ENCODE data around the gene CDK5. TPM values are rescaled to one million over a fixed set of nuclear protein-coding genes. Genes with fewer than 3 reads are reported as not detected.
A peak's percentile ranks its signal among the peaks of the same experiment; 100 is the strongest.

Gene CDK5
- total and polyA plus RNA-seq, 2 of the 13 experiments (the other 11 are each of a cell fraction or from before 2014, with no cell fraction given), result 16.4 to 21.3 TPM

DNA sequence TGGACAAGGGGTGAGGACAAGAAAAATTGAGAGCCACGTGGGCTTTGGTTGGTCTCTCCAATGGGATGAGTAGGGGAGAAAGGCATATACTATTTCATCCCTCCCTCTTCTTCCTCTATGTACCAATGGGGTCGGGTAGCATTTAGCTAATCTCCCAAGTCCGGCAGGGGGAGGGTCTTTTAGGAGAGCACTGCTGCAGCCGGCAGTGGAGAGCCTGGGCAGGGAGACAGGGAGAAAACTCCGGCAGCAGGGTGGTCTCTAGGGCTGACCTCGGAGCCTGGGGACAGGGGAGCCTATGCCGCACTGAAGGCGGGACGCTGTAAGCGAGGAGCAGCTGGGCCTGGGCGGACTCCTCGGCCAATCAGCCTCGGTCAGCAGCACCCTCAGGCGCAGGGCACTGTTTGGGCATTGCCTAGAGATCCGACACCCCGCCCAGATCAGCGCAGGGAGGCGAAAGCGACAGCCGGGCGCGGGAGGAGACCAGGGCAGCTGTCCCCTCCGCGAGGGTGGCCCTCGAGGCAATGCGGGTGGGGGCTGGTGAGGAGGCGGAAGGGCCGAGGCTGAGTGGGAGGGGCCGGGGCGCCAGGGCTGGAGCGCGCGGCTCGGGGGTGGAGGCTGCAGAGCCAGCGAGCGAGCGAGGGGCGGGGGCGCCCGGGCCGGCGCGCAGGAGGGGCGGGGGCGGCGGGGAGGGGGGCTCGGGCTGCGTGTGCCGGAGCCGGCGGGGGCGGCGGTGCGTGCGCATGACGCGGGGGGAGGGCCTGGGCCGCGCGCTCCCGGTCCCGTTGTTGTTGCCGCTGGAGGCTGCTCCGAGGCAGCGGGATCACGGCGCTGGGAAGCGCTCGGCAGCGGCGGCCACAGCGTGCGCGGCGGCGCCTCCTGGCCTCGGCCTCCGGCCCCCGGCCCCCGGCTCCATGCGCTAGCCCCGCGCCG is 28.3 kb upstream of the CDK5 start, which contains the start of gene AGAP3 (continued):
- TF ChIP-seq, protein P1, sequence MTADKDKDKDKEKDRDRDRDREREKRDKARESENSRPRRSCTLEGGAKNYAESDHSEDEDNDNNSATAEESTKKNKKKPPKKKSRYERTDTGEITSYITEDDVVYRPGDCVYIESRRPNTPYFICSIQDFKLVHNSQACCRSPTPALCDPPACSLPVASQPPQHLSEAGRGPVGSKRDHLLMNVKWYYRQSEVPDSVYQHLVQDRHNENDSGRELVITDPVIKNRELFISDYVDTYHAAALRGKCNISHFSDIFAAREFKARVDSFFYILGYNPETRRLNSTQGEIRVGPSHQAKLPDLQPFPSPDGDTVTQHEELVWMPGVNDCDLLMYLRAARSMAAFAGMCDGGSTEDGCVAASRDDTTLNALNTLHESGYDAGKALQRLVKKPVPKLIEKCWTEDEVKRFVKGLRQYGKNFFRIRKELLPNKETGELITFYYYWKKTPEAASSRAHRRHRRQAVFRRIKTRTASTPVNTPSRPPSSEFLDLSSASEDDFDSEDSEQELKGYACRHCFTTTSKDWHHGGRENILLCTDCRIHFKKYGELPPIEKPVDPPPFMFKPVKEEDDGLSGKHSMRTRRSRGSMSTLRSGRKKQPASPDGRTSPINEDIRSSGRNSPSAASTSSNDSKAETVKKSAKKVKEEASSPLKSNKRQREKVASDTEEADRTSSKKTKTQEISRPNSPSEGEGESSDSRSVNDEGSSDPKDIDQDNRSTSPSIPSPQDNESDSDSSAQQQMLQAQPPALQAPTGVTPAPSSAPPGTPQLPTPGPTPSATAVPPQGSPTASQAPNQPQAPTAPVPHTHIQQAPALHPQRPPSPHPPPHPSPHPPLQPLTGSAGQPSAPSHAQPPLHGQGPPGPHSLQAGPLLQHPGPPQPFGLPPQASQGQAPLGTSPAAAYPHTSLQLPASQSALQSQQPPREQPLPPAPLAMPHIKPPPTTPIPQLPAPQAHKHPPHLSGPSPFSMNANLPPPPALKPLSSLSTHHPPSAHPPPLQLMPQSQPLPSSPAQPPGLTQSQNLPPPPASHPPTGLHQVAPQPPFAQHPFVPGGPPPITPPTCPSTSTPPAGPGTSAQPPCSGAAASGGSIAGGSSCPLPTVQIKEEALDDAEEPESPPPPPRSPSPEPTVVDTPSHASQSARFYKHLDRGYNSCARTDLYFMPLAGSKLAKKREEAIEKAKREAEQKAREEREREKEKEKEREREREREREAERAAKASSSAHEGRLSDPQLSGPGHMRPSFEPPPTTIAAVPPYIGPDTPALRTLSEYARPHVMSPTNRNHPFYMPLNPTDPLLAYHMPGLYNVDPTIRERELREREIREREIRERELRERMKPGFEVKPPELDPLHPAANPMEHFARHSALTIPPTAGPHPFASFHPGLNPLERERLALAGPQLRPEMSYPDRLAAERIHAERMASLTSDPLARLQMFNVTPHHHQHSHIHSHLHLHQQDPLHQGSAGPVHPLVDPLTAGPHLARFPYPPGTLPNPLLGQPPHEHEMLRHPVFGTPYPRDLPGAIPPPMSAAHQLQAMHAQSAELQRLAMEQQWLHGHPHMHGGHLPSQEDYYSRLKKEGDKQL (CRISPR knock-in tag; IDR thresholded peaks at IDR 0.05; ENCODE audit: low read depth), result no peak
- TF ChIP-seq ELF3 (CRISPR knock-in tag; IDR thresholded peaks at IDR 0.05), result peak; percentile 77
- no peak for TF ChIP-seq ZMAT3 (CRISPR knock-in tag; conservative IDR thresholded peaks at IDR 0.05)
- TF ChIP-seq NONO (IDR thresholded peaks at IDR 0.05), result no peak
- peak; percentile 83 for TF ChIP-seq NONO (CRISPR knock-in tag; conservative IDR thresholded peaks at IDR 0.05)
- TF ChIP-seq ESRRA (CRISPR knock-in tag; IDR thresholded peaks at IDR 0.05; ENCODE audit: low read depth), result 0 out of 2 replicates have a peak, but pooled peaks have one; percentile 43
- no peak for TF ChIP-seq CC2D1A (CRISPR knock-in tag; IDR thresholded peaks at IDR 0.05)
- TF ChIP-seq SKI (IDR thresholded peaks at IDR 0.05; ENCODE audit: partially characterized antibody), result peak; percentile 10
- no peak; the same call in 1 of the 2 replicates for TF ChIP-seq CBX5 (CRISPR knock-in tag; IDR thresholded peaks at IDR 0.05; ENCODE audit: borderline replicate concordance)
- TF ChIP-seq PCBP2 (optimal IDR thresholded peaks at IDR 0.05; ENCODE audit: low read depth, low read length, poor library complexity, severe bottlenecking), result no peak
- TF ChIP-seq, protein P2, sequence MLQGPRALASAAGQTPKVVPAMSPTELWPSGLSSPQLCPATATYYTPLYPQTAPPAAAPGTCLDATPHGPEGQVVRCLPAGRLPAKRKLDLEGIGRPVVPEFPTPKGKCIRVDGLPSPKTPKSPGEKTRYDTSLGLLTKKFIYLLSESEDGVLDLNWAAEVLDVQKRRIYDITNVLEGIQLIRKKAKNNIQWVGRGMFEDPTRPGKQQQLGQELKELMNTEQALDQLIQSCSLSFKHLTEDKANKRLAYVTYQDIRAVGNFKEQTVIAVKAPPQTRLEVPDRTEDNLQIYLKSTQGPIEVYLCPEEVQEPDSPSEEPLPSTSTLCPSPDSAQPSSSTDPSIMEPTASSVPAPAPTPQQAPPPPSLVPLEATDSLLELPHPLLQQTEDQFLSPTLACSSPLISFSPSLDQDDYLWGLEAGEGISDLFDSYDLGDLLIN (CRISPR knock-in tag; IDR thresholded peaks at IDR 0.05; ENCODE audit: borderline replicate concordance), result no peak
- TF ChIP-seq SOX5 (CRISPR knock-in tag; IDR thresholded peaks at IDR 0.05; ENCODE audit: borderline replicate concordance), result peak; percentile 27; the same call in 1 of the 2 replicates
- 0 out of 2 replicates have a peak, but pooled peaks have one; percentile 40 for TF ChIP-seq ZNF713 (CRISPR knock-in tag; IDR thresholded peaks at IDR 0.05)
- no peak for TF ChIP-seq ATAD3A (CRISPR knock-in tag; IDR thresholded peaks at IDR 0.05)
- no peak for TF ChIP-seq ZNF850 (CRISPR knock-in tag; conservative IDR thresholded peaks at IDR 0.05)
- TF ChIP-seq, protein P3, sequence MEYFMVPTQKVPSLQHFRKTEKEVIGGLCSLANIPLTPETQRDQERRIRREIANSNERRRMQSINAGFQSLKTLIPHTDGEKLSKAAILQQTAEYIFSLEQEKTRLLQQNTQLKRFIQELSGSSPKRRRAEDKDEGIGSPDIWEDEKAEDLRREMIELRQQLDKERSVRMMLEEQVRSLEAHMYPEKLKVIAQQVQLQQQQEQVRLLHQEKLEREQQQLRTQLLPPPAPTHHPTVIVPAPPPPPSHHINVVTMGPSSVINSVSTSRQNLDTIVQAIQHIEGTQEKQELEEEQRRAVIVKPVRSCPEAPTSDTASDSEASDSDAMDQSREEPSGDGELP (IDR thresholded peaks at IDR 0.05; ENCODE audit: borderline replicate concordance, low read depth), result peak; percentile 58; the same call in 1 of the 2 replicates
- TF ChIP-seq ZNF781 (CRISPR knock-in tag; IDR thresholded peaks at IDR 0.05; ENCODE audit: borderline replicate concordance, not compliant biosample characterization), result peak; percentile 57
- TF ChIP-seq ZNF75D (CRISPR knock-in tag; IDR thresholded peaks at IDR 0.05; ENCODE audit: borderline replicate concordance), result no peak
- TF ChIP-seq MYNN (CRISPR knock-in tag; IDR thresholded peaks at IDR 0.05; ENCODE audit: low read depth), result peak; percentile 90; the same call in 1 of the 2 replicates
- no peak for TF ChIP-seq SP1 (IDR thresholded peaks at IDR 0.05)
- peak; percentile 68 for TF ChIP-seq SP1 (CRISPR knock-in tag; IDR thresholded peaks at IDR 0.05)
- no peak for TF ChIP-seq ZNF567 (CRISPR knock-in tag; IDR thresholded peaks at IDR 0.05; ENCODE audit: borderline replicate concordance)
- TF ChIP-seq ZNF282 (IDR thresholded peaks at IDR 0.05; ENCODE audit: partially characterized antibody), result no peak

Measured in HepG2 (cell line).